NCI-H1417 (cell line): ENCODE data around the gene CFAP61.

Experiments used
- DNase-seq, 3 experiments: peaks; one replicate each; lab custom pipeline; 2025; lab: John Stamatoyannopoulos, UW

The CFAP61 gene

DNA sequence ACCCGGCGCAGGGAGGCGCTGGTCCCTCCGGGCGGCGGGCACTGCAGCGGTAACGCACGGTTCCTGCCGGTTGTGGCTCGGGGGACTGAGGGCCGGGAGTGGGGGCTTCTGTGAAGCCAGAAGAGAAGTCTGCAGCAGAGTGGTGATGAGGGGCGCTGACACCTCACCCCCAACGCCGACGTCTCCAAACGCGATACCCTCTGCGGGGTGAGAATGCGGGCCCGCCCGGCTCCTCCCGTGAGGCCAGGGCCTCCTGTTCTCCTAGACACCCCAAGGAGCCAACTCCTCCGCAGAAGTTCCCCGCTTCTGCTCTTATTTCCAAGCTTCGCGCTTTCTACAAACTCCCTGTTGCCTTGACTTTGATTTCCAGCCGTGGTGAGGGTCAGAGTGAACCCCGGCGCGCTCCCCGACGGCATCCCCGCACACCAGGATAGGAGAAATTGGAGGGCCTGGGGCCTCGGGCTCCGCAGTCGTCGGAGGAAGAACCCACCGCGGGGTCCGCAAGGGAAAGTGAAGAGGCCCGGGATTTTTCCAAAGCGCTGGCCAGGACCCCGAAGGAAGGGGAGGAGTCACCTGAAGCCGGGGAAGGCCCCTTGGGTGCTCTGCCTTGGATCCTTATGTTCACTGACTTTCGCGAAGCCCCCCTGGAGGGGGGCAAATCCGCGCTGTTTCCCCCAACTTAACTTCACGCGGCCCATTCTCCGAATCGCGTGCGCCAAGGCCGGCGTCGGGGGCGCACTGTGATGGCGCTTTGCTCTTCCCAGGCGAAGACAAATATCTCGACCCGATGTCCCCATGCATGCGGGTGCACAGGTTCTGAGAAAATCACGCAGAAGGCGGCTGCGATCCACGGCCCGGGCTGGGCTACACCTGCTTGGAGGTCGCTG is 312.5 kb downstream of the CFAP61 start:
- peak in 2 of 3 experiments; percentile 83 to 89 for DNase-seq

DNA sequence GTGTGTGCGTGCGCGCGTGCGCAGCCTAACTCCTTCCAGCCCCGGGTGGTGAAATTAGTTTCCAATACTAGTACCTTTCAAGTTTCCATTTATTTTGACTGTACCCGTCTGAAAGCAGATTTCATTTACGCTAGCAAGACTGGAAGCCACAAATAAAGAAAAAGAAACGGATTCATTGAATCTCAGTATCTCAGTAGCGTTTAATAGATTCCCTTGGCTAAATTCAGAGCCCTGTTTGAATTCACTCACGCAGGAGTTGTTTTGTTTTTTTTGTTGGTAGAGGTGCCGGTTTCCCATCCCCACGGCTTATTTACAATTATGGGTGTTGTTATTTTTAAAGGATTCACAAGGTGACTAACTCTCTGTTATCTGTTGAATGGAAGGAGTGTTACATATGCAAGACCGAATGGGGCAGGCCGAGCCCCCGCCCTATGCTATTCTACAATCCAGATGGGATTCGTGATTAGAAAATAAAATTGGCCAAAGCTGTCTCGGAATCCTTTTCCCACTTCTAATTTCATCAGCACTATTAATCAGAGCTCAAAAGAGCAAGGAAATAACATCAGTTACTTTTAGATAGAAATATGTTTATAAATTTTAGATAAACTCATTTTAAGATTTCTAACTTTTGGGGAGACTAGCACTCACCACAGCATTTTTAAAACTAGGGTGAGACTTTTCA is 313.3 kb downstream of the CFAP61 start:
- DNase-seq, result peak in 1 of 3 experiments; percentile 21

DNA sequence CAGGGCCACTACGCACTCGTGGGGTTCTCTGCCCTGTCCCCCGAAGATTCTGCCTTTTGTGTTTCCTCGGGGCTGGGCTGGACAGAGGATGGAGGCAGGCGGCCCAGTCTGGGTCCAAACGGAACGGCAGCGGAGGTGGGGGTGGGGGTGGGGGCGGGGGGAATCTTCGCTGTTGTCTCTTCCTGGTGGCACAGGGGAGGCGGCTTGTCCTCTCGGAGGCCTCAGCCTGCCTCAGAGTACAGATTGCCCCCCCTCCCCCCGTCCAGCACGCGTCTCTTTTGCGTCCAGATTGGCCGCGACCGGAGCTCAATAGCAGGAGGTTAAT is 314.2 kb downstream of the CFAP61 start:
- peak in 1 of 3 experiments; percentile 63 for DNase-seq

DNA sequence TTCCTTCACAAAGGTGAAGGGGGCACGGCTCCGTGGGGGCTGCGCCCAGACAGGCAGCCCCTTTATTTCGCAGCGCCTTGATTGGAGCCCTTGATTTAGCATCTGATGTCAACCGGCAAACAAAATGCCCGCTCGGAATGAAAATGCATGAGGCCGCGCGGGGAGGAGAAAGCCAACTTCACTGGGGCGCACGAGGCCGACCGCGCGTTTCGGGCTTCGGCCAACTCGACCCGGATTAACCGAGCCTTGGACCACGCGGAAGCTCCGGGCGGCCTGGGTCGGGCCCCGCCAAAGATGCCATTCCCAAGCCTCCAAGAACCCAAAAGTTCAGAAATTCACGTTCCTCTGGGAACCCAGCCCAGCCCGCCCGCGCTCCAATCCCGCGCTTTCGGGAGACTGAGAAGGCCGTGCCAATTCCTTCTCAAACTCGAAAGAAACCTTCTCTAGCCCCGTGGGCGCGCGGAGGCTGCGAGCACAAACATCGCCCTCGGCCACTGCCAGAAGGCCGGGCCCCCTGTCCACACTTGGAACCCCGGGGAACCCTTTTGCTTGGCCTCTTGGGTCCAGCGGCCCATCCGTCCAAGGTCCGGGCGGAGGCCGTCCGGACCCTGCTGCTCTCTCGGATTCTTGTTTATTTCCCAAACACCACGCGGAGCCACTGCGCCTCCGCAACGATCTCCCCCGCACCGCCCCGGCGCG is 314.7 kb downstream of the CFAP61 start:
- DNase-seq, result peak; percentile 63 to 97 (median 92)

DNA sequence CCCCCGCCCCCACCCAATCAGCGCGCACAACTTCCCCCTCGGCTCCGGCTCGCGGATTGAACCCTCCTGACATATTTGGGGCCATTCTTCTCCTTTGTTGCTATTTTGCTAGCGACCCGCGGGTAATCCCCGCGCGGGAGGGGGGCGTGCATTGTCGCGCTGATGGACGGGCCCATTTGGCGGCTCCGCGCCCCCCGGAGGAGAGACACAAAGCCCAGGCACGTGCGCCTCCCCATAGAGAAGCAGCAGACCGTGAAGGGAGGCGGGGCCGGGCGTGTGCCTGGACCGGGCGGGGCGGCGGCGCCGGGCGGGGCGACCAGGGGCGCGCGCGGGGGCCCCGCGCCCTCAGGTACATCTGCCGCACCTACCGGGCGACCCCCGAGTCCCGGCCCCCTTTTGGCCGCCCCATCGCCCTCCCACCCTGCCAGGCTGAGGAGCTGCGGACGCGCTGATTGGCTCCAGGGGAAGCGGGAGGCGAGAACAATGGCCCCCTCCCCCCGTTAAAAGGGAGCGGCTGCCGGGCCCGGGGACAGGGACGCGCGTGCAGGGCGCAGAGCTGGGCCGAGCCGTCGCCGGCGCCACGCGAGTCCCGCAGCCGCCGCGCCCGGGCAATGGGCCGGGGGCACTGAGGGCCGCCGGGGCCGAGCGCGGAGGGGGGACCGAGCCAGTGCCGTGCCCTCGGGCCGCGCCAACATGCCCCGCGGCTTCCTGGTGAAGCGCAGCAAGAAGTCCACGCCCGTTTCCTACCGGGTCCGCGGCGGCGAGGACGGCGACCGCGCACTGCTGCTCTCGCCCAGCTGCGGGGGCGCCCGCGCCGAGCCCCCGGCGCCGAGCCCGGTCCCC is 315.5 kb downstream of the CFAP61 start, which contains the start of gene INSM1:
Gene INSM1 (plus strand): TSS at position 530 of the 843 bp plus-strand sequence. CDS start 164 bp downstream, at position 694.
- DNase-seq, result peak; percentile 93 to 100 (median 99)

DNA sequence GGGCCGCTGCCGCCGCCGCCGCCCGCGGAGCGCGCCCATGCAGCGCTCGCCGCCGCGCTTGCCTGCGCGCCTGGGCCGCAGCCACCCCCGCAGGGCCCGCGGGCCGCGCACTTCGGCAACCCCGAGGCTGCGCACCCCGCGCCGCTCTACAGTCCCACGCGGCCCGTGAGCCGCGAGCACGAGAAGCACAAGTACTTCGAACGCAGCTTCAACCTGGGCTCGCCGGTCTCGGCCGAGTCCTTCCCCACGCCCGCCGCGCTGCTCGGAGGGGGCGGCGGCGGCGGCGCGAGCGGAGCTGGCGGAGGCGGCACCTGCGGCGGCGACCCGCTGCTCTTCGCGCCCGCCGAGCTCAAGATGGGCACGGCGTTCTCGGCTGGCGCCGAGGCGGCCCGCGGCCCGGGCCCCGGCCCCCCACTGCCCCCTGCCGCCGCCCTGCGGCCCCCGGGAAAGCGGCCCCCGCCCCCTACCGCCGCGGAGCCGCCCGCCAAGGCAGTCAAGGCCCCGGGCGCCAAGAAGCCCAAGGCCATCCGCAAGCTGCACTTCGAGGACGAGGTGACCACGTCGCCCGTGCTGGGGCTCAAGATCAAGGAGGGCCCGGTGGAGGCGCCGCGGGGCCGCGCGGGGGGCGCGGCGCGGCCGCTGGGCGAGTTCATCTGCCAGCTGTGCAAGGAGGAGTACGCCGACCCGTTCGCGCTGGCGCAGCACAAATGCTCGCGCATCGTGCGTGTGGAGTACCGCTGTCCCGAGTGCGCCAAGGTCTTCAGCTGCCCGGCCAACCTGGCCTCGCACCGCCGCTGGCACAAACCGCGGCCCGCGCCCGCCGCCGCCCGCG is 316.3 kb downstream of the CFAP61 start:
- peak; percentile 37 to 84 (median 75) for DNase-seq

DNA sequence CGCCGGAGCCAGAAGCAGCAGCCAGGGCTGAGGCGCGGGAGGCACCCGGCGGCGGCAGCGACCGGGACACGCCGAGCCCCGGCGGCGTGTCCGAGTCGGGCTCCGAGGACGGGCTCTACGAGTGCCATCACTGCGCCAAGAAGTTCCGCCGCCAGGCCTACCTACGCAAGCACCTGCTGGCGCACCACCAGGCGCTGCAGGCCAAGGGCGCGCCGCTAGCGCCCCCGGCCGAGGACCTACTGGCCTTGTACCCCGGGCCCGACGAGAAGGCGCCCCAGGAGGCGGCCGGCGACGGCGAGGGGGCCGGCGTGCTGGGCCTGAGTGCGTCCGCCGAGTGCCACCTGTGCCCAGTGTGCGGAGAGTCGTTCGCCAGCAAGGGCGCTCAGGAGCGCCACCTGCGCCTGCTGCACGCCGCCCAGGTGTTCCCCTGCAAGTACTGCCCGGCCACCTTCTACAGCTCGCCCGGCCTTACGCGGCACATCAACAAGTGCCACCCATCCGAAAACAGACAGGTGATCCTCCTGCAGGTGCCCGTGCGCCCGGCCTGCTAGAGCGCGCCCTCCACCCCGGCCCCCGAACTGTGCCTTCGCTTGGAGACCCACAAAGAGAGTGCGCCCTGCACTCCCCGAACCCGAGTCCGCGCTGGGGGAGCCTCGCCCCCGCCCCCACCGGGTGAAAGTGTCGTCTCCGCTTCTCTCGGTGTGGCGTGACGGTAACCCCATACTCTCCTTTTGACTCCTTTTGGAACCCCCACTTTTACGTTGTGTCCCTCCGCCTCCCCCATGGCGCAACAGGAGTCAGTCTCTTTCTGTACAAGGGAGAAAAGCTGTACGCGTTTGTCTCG is 317.1 kb downstream of the CFAP61 start:
- peak in 2 of 3 experiments; percentile 81 to 85 for DNase-seq

DNA sequence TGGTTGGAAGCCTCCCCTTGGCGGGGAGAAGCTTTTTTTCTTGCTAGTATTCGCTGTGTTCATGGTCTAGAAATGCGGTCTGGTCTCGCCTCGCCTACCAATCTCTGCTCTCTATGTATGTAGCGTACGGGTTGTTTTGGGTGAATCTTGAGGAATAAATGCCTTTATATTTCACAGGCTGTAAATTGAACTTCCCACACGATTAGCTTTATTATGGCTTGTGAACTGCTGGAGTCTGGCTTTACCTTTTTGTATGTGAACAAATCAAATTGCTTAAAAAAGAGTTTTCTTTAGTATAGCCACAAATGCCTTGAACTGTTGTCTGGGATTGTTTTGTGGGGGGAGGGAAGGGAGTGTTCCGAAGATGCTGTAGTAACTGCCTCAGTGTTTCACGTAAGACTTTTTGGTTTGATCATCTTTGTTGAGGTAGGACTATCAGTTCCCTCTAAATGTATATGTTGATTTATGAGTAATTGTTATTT is 317.8 kb downstream of the CFAP61 start:
- DNase-seq, result peak; percentile 36 to 80 (median 38)

DNA sequence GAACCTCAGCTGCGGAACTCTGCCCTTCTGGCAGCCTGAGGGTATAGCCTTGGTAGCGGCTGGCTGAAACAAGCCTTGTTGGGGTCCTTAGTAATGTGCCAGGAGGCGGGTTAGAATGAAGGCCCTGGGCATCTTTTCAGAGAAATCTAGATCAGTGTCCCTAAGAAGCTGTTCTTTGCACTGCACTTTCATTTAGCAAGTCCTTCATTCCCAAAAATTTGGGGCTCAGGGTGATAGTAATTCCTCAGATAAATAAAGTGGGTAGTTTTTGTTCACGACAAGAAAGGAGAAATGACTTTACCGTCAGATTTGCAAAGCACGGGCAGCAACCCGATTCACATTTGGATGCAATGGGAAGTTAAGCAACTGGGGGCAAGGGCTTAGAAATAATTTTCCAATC is 318.8 kb downstream of the CFAP61 start:
- DNase-seq, result peak in 2 of 3 experiments; percentile 47 to 80

DNA sequence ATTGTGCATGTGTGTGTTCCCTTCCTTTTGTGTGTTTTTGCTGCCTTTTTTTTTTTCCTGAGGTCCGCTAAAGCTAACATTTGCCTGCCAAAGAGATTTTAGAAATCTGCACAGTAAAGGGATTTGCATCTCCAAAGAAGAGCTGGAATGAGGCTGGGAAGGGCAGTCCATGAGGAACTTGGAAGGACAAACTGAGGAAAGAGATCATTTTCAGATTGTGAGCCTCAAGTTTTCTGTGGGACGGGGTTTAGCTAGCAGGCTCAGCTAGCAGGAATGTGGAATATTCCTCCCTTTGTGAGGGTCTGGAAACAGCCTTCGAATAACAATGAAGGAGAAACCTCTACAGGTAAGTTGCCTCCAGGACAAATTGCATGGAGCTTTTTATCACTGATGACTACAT is 319.3 kb downstream of the CFAP61 start:
- DNase-seq, result peak in 1 of 3 experiments; percentile 47

DNA sequence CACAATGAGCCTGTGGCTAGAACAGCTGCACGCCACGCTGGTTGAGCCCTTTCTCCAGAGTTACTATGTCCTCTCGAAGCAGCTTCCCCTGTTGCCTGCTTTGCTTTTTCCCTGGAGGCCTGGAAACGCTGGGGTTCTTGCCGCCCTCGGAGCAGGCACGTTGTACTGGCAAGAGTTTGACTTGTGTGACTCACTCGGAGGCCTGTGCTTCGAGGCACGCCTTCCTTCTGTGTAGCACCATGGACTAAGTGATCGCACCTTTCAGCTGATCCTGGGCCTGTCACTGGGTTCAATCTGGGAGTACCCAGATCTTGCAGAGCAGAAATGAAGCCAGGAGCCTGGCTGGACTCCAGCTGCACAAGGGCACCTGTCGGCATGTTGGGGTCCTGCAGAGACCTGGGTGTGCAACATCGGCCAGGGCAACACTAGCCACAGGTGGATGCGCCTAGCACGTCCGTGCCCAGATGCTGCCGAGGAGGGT is 320.8 kb downstream of the CFAP61 start:
- DNase-seq, result peak; percentile 51 to 75 (median 63)

DNA sequence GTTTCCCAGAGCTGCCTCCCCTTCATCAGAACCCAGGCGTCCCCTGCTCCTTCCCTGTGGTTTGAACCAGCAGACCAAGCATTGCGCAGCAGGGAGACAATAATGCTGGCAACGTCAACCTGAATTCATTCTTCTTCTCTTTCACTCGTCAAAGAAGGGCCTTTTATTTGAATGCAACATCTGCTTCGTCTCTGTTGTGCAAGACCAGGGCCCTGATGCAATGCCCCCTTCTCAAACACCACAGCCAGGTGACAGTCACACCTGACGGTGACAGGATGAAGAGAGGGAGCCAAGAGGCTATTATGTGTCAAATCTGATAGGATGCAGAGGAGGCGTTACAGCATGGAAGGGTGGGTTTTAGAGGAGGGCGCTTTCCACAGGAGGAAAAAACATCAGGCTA is 323.5 kb downstream of the CFAP61 start:
- DNase-seq, result peak; percentile 69 to 95 (median 76)

DNA sequence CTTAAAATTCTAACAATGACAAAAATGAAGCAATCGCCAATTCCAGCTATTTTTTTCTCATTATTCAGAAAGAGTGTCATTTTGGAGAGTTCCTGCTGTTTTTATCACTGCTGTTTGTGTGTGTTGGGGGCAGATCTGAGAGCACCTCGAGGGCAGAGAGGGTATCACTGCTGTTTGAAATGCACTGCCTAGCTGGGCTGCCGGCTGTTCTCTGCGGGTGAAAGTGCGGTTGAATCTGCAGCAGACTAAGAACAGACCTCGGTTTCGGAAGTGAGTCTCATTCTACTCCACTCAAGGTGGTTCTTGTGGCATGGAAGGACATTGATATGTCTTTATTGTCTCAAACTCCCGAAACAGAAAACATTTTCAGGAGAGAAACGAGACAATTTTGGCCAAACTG is 333.9 kb downstream of the CFAP61 start:
- DNase-seq, result no peak

DNA sequence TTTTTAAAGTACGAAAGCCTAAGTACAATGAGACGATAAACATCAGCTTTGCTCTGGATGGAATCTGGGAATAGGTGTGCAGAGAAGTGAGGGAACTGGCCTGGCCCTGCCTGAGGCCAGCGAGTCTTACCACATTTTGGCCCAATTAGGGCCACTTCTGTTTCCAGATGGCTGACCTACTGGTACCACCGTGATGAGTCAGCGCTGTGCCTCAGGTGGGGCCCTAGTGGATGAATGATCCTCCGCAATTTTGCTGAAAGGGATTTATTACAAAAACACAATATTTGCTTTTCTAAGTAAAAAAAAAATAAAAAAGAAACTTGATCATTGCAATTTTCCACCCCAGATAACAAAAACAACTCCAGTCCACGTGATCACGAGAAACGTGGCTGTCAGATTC is 338.1 kb downstream of the CFAP61 start:
- no peak for DNase-seq

DNA sequence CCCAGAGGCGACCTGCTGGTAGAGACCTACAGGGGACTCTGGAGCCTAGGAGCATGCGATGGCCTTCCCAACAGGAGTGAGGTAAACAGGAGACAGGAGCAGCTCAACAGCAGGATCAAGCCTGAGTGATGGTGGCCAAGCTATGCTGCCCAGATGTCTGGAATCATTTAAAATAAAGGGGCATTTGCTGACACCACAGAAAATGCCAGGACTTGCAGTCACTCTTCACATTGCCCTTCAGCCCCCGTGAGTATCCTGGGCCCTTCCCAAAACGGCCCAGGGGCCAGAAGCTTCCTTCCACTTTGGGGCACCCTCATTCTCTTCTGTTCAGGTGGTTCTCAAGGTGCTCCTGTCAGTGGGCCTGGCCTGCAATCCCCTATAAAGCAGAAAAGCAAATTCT is 338.8 kb downstream of the CFAP61 start:
- DNase-seq, result no peak

DNA sequence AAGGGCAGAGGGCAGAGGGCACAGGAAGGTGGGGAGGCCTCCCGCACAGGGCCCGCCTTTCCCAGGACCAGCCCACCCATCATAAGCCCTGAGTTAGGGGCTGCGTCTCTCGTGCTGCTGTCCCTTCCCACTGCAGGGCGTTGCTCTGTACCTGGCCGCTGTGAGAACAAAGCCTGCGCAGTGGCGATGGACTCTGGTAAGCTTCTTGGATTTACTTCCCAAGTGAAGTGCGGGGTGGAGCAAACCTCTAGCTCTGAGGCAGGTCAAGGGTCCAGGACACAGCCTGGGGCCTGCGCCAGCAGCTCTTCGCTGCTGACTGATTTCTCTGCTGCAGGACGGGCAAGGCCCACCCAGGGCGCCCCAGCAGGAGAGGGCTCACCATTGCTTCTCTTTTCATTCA is 339.4 kb downstream of the CFAP61 start:
- no peak for DNase-seq

DNA sequence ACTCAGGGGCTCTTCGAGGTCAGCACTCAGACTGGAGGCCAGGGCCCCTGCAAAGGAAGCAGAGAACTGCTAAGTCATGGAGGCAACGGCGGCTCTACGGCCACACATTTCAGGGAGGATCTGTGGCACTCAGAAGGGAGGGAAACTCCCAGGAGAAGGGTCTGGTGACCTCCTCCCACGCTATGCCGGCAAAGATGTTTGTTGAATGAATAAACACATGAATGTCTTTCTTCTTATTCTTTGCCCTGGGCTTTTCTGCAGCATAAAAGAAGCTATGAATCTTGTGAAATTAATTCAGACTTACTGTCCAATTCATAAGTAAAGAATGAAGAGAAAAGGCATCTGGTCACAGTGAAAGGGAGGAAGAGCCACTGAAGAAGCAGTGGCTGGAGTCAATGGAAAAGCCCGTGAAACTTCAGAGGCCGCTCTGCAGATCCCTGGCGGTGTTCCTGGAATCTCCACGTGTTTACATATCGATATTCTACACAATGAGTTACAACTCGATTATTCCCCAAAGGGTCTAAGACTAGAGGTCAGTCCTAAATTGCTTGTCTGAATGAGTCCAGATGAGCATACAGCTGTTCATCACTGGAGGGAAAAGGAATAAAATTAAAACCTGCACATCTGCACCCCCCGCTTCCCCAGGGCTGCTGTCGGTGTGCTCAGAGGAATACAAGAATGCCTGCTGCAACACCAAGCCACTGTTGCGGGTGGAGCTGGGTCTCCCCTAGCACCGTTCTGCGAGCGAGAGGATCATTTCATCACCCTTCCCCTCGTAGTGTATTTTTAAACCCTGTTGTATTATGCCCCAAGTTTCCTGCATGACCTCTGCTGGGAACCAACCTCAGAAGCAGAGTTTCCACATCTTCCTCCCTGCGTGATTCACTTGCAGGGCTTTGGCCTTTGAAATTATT is 341.1 kb downstream of the CFAP61 start:
- DNase-seq, result no peak

DNA sequence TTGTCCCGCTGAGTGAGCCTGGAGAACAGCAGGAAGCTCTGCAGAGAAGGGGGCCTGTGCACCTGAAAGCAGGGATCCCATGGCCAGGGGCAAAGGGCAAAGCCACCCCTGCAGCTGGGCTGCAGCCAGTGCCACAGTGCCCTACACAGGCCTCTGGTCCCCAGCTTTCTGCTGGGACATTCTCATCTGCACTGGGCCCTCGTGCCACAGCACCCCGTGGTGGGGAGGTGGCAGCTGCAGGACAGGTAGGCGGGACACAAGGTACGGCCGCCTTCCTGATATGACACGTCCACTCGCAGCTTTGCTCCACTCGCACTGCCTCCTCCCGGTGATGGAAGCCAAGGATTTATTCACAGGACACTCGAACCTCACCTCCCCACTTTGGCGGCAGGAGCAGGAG is 342.8 kb downstream of the CFAP61 start:
- DNase-seq, result no peak
